SJSA1 (cell line): ENCODE results near the gene OR51B4. TPM values are rescaled to one million over a fixed set of nuclear protein-coding genes. Genes with fewer than 3 reads are reported as not detected.
"Not testable (repeated sequence)": the region's sequence is repeated elsewhere in the genome, so short reads cannot be mapped to it uniquely, and the experiment has no call there.

Experiments
- DNase-seq, 2 experiments: peaks; one replicate each; pipeline ENCODE4 v3.0.0-alpha.2; 2015 to 2020; ENCODE audit warnings: low spot score in 2 of 2, low read depth in 1 of 2
- H3K27ac ChIP-seq: fragments of 250-450 bp; sonication (Bioruptor Pico); 2 replicates; pipeline ENCODE4 v1.5.1; 2020; ENCODE audit warnings: mild to moderate bottlenecking, moderate library complexity
- H3K27me3 ChIP-seq: fragments of 250-450 bp; sonication (Bioruptor Pico); replicated peaks from 2 replicates; pipeline ENCODE4 v1.5.1; 2020; ENCODE audit warnings: mild to moderate bottlenecking, moderate library complexity
- H3K36me3 ChIP-seq: fragments of 250-450 bp; sonication (Bioruptor Pico); 2 replicates; pipeline ENCODE4 v1.5.1; 2020; ENCODE audit warnings: mild to moderate bottlenecking
- H3K4me1 ChIP-seq: fragments of 250-450 bp; sonication (Bioruptor Pico); replicated peaks from 2 replicates; pipeline ENCODE4 v1.6.1; 2021; ENCODE audit warnings: mild to moderate bottlenecking
- H3K4me3 ChIP-seq: fragments of 250-450 bp; sonication (Bioruptor Pico); 2 replicates; pipeline ENCODE4 v1.5.1; 2020; ENCODE audit warnings: mild to moderate bottlenecking
- H3K9me3 ChIP-seq: fragments of 250-450 bp; sonication (Bioruptor Pico); replicated peaks from 2 replicates; pipeline ENCODE4 v1.5.1; 2020; ENCODE audit warnings: mild to moderate bottlenecking
- total RNA-seq: library from RNA; depleted of rRNA; stranded (reverse); fragments of >200 nt; shearing (Covaris generic); gene quantifications from 2 replicates; pipeline ENCODE4 v1.2.3, GENCODE V29; 2014

OR51B4 gene
- total RNA-seq, 1 experiment from 2014 or later: not detected

- no peak for DNase-seq
- Histone ChIP-seq H3K4me3 (no peak overlapping the region), H3K36me3 (no peaks in the 10 kb centered on the region), H3K27me3 (no peaks in the 10 kb centered on the region), H3K4me1 (peaks cover 15% of the 10 kb centered on the region), H3K27ac (no peak overlapping the region), H3K9me3 (0 out of 2 replicates have a peak, but pooled peaks cover 4% of the 10 kb centered on the region)
Observed at GRCh38 chr11:5275369-5276110, 26.2 kb downstream of the OR51B4 start.

GRCh38 chr11:5274395-5274794 is 27.4 kb downstream of the OR51B4 start:
- no peaks in the 10 kb centered on the region for H3K27me3 ChIP-seq
- H3K9me3 ChIP-seq: 0 out of 2 replicates have a peak, but pooled peaks cover 4% of the 10 kb centered on the region
- H3K27ac ChIP-seq: 0 out of 2 replicates have a peak overlapping the region, but pooled peaks have one; percentile 3
- DNase-seq: no peak
- H3K4me1 ChIP-seq: peaks cover 7% of the 10 kb centered on the region
- H3K4me3 ChIP-seq: no peak overlapping the region
- H3K36me3 ChIP-seq: no peaks in the 10 kb centered on the region

GRCh38 chr11:5272395-5273017 is 29.2 kb downstream of the OR51B4 start:
- no peak for DNase-seq
- no peaks in the 10 kb centered on the region; the same call in 1 of the 2 replicates for H3K27me3 ChIP-seq
- H3K4me1 ChIP-seq: peaks cover 5% of the 10 kb centered on the region; the same call in 1 of the 2 replicates
- H3K4me3 ChIP-seq: no peak overlapping the region
- H3K36me3 ChIP-seq: no peaks in the 10 kb centered on the region
- 0 out of 2 replicates have a peak, but pooled peaks cover 4% of the 10 kb centered on the region for H3K9me3 ChIP-seq
- no peak overlapping the region for H3K27ac ChIP-seq

GRCh38 chr11:5269715-5270147 is 32.0 kb downstream of the OR51B4 start, which contains the start of gene HBE1:
Gene HBE1, minus strand, starts transcription at chr11:5269945. Its CDS starts 55 bp downstream, at chr11:5269890.
- Histone ChIP-seq H3K9me3 (0 out of 2 replicates have a peak, but pooled peaks cover 4% of the 10 kb centered on the region), H3K4me1 (peaks cover 5% of the 10 kb centered on the region; the same call in 1 of the 2 replicates), H3K4me3 (no peak within 1 kb of the TSS), H3K36me3 (no peaks in the 10 kb centered on the region), H3K27me3 (peaks cover 8% of the 10 kb centered on the region), H3K27ac (no peak within 1 kb of the TSS)
- DNase-seq: no peak

GRCh38 chr11:5267033-5267563 is 34.6 kb downstream of the OR51B4 start:
- Histone ChIP-seq H3K9me3 (no peaks in the 10 kb centered on the region), H3K36me3 (no peaks in the 10 kb centered on the region), H3K4me1 (no peaks in the 10 kb centered on the region), H3K27ac (no peak overlapping the region), H3K27me3 (peaks cover 8% of the 10 kb centered on the region), H3K4me3 (no peak overlapping the region)
- no peak for DNase-seq

- DNase-seq: no peak
- Histone ChIP-seq H3K4me1 (no peaks in the 10 kb centered on the region), H3K9me3 (no peaks in the 10 kb centered on the region), H3K4me3 (no peak overlapping the region), H3K27ac (no peak overlapping the region), H3K27me3 (peaks cover 8% of the 10 kb centered on the region), H3K36me3 (no peaks in the 10 kb centered on the region)
Observed at GRCh38 chr11:5266609-5267008, 35.1 kb downstream of the OR51B4 start.

GRCh38 chr11:5265832-5266231 is 35.9 kb downstream of the OR51B4 start:
- no peak for DNase-seq
- Histone ChIP-seq H3K9me3 (no peaks in the 10 kb centered on the region), H3K27me3 (peaks cover 8% of the 10 kb centered on the region), H3K36me3 (no peaks in the 10 kb centered on the region), H3K27ac (no peak overlapping the region), H3K4me3 (no peak overlapping the region), H3K4me1 (no peaks in the 10 kb centered on the region)

- Histone ChIP-seq H3K9me3 (no peaks in the 10 kb centered on the region), H3K36me3 (no peaks in the 10 kb centered on the region), H3K4me1 (no peaks in the 10 kb centered on the region), H3K4me3 (no peak overlapping the region), H3K27ac (no peak overlapping the region), H3K27me3 (no peaks in the 10 kb centered on the region; the same call in 1 of the 2 replicates)
- peak in 1 of 2 experiments; percentile 45 for DNase-seq
Observed at GRCh38 chr11:5258543-5259262, 43.0 kb downstream of the OR51B4 start.

- Histone ChIP-seq H3K4me3 (no peak overlapping the region), H3K9me3 (no peaks in the 10 kb centered on the region), H3K36me3 (no peaks in the 10 kb centered on the region), H3K27ac (no peak overlapping the region), H3K27me3 (peaks cover 2% of the 10 kb centered on the region), H3K4me1 (no peaks in the 10 kb centered on the region)
- no peak for DNase-seq
Observed at GRCh38 chr11:5257296-5257695, 44.5 kb downstream of the OR51B4 start.

- H3K27me3 ChIP-seq: peaks cover 11% of the 10 kb centered on the region
- not testable (repeated sequence) for H3K4me1 ChIP-seq, H3K9me3 ChIP-seq, H3K27ac ChIP-seq, H3K36me3 ChIP-seq, H3K4me3 ChIP-seq, DNase-seq
Observed at GRCh38 chr11:5254646-5255413, 46.9 kb downstream of the OR51B4 start, which contains the start of gene HBG2. Gene HBG2, minus strand, starts transcription at chr11:5254781. Its CDS starts 53 bp downstream, at chr11:5254728.

- DNase-seq, H3K36me3 ChIP-seq, H3K27ac ChIP-seq, H3K9me3 ChIP-seq, H3K4me3 ChIP-seq, H3K4me1 ChIP-seq: not testable (repeated sequence)
- peaks cover 11% of the 10 kb centered on the region for H3K27me3 ChIP-seq
Observed at GRCh38 chr11:5254023-5254422, 47.7 kb downstream of the OR51B4 start.

- not testable (repeated sequence) for H3K4me3 ChIP-seq, H3K36me3 ChIP-seq, DNase-seq, H3K27ac ChIP-seq, H3K9me3 ChIP-seq, H3K4me1 ChIP-seq
- H3K27me3 ChIP-seq: peaks cover 11% of the 10 kb centered on the region
Observed at GRCh38 chr11:5253440-5253839, 48.3 kb downstream of the OR51B4 start.

GRCh38 chr11:5252919-5253265 is 48.9 kb downstream of the OR51B4 start:
- Histone ChIP-seq H3K9me3 (no peaks in the 10 kb centered on the region), H3K27me3 (peaks cover 12% of the 10 kb centered on the region), H3K27ac (no peak overlapping the region), H3K4me3 (no peak overlapping the region), H3K36me3 (no peaks in the 10 kb centered on the region), H3K4me1 (no peaks in the 10 kb centered on the region)
- DNase-seq: no peak
